OCI-LY3 (cell line): Measurements from ENCODE around the gene ATP10A.

ENCODE experiments used
- H2AFZ ChIP-seq: fragments of 200-600, 300-600 bp; shearing (Covaris generic); 2 replicates; pipeline ENCODE4 v1.6.0; 2014; ENCODE audit warnings: antibody characterized with exemption, low read depth, low read length
- H3K27ac ChIP-seq: fragments of 200-600, 300-600 bp; sonication (generic); 2 replicates; pipeline ENCODE4 v1.5.1; 2014; ENCODE audit warnings: mild to moderate bottlenecking, low read length, moderate library complexity, mixed read lengths
- H3K27me3 ChIP-seq: fragments of 200-600, 300-600 bp; sonication (generic); 2 replicates; pipeline ENCODE4 v1.6.1; 2014; ENCODE audit warnings: low read depth, low read length, mixed read lengths
- H3K36me3 ChIP-seq: fragments of 200-600, 300-600 bp; sonication (generic); replicated peaks from 2 replicates; pipeline ENCODE3; 2014; ENCODE audit warnings: low read depth, low read length, mixed read lengths
- H3K4me1 ChIP-seq: fragments of 300-600, 200-600 bp; sonication (generic); 2 replicates; pipeline ENCODE4 v1.6.1; 2014; ENCODE audit warnings: low read length, mixed read lengths
- H3K4me2 ChIP-seq: fragments of 200-600, 300-600 bp; sonication (generic); 2 replicates; pipeline ENCODE4 v1.6.1; 2014; ENCODE audit warnings: low read length, mixed read lengths
- H3K4me3 ChIP-seq: fragments of 300-600, 200-600 bp; sonication (generic); 2 replicates; pipeline ENCODE4 v1.5.1; 2014; ENCODE audit warnings: antibody characterized with exemption, mild to moderate bottlenecking, low read length, moderate library complexity
- H3K79me2 ChIP-seq: fragments of 300-600, 200-600 bp; shearing (Covaris generic); 2 replicates; pipeline ENCODE4 v1.6.1; 2014; ENCODE audit warnings: mild to moderate bottlenecking, low read length, mixed read lengths
- H3K9ac ChIP-seq: fragments of 300-600, 200-600 bp; shearing (Covaris generic); 2 replicates; pipeline ENCODE4 v1.6.0; 2014; ENCODE audit warnings: mild to moderate bottlenecking, low read length, moderate library complexity
- H3K9me3 ChIP-seq: fragments of 200-600, 300-600 bp; shearing (Covaris generic); 2 replicates; pipeline ENCODE4 v1.6.1; 2014; ENCODE audit warnings: low read length, mixed read lengths; ENCODE audit not compliant: insufficient read depth
- H4K20me1 ChIP-seq: fragments of 200-600, 300-600 bp; sonication (generic); 2 replicates; pipeline ENCODE4 v1.6.1; 2016; ENCODE audit warnings: low read length, mixed read lengths; ENCODE audit not compliant: insufficient read depth
- CTCF ChIP-seq: fragments of 200-600, 300-600 bp; sonication (generic); IDR thresholded peaks from 2 replicates; pipeline ENCODE4 v1.5.1; 2014; ENCODE audit warnings: antibody characterized with exemption, low read length, low read depth
- EZH2phosphoT487 ChIP-seq: fragments of 200-600 bp; shearing (Covaris generic); IDR thresholded peaks from 2 replicates; pipeline ENCODE4 v1.6.1; 2018; ENCODE audit warnings: antibody characterized with exemption, mixed run types, low read depth

The ATP10A gene

GRCh38 chr15:25805031-25805430 lies 58.1 kb downstream of the ATP10A start:
- H3K27me3 ChIP-seq: no peaks in the 10 kb centered on the region
- H3K79me2 ChIP-seq: no peaks in the 10 kb centered on the region
- no peaks in the 10 kb centered on the region for H3K4me1 ChIP-seq
- TF ChIP-seq EZH2phosphoT487 (no peak), CTCF (no peak)
- H4K20me1 ChIP-seq: no peaks in the 10 kb centered on the region
- H3K27ac ChIP-seq: no peak overlapping the region
- H3K36me3 ChIP-seq: no peaks in the 10 kb centered on the region
- no peak overlapping the region for H3K4me2 ChIP-seq
- no peak overlapping the region for H3K9ac ChIP-seq
- no peak overlapping the region for H2AFZ ChIP-seq
- H3K9me3 ChIP-seq: no peaks in the 10 kb centered on the region
- H3K4me3 ChIP-seq: no peak overlapping the region

- Histone ChIP-seq H3K9me3 (no peaks in the 10 kb centered on the region), H3K4me2 (no peak overlapping the region), H3K4me3 (no peak overlapping the region), H3K4me1 (no peaks in the 10 kb centered on the region), H3K79me2 (no peaks in the 10 kb centered on the region), H3K27ac (no peak overlapping the region), H3K9ac (no peak overlapping the region), H4K20me1 (no peaks in the 10 kb centered on the region), H2AFZ (no peak overlapping the region), H3K36me3 (no peaks in the 10 kb centered on the region), H3K27me3 (no peaks in the 10 kb centered on the region)
- no peak for TF ChIP-seq CTCF
- TF ChIP-seq EZH2phosphoT487: no peak
Observed at GRCh38 chr15:25804451-25804850, 58.7 kb downstream of the ATP10A start.

GRCh38 chr15:25803541-25803940 lies 59.6 kb downstream of the ATP10A start:
- Histone ChIP-seq H3K36me3 (no peaks in the 10 kb centered on the region), H3K9me3 (no peaks in the 10 kb centered on the region), H4K20me1 (no peaks in the 10 kb centered on the region), H2AFZ (no peak overlapping the region), H3K4me3 (no peak overlapping the region), H3K79me2 (no peaks in the 10 kb centered on the region), H3K27ac (no peak overlapping the region), H3K4me2 (no peak overlapping the region), H3K9ac (no peak overlapping the region), H3K27me3 (no peaks in the 10 kb centered on the region), H3K4me1 (no peaks in the 10 kb centered on the region)
- TF ChIP-seq CTCF (no peak), EZH2phosphoT487 (no peak)

DNA sequence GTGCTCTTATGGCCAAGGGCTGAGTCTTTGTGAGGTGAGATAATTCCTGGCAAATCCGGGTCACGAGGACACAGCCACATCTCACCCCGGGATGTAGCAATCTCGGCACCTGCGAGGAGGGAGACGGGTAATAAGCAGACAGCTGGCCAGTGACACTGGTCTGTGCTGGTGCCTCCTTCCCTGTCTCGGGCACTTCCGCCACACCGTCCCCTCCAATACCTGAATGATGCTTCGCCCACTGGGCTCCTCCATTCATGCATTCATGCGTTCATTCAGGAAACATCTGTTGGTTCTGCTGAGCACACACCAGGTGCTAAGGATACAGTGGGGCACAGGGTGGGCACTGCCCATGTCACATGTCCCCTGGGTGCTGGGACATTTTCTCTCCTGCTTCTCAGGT lies 60.1 kb downstream of the ATP10A start:
- no peak overlapping the region for H3K4me3 ChIP-seq
- no peaks in the 10 kb centered on the region for H3K4me1 ChIP-seq
- H3K27ac ChIP-seq: no peak overlapping the region

More for the DNA sequence above, 60.1 kb downstream of the ATP10A start:
- Histone ChIP-seq H3K79me2 (no peaks in the 10 kb centered on the region), H3K9ac (no peak overlapping the region), H3K27me3 (no peaks in the 10 kb centered on the region), H3K9me3 (no peaks in the 10 kb centered on the region), H4K20me1 (no peaks in the 10 kb centered on the region), H2AFZ (no peak overlapping the region), H3K36me3 (no peaks in the 10 kb centered on the region), H3K4me2 (no peak overlapping the region)
- TF ChIP-seq EZH2phosphoT487: no peak
- TF ChIP-seq CTCF: no peak
